HG03521 (cell line): Measurements from ENCODE around the gene KAZALD1.

Experiments
- ATAC-seq: cut with Tn5 transposase; IDR thresholded peaks from one replicate; pipeline ENCODE4 v1.9.1; 2021; ENCODE audit warnings: mild to moderate bottlenecking, moderate library complexity; ENCODE audit not compliant: unreplicated experiment

Gene KAZALD1

DNA sequence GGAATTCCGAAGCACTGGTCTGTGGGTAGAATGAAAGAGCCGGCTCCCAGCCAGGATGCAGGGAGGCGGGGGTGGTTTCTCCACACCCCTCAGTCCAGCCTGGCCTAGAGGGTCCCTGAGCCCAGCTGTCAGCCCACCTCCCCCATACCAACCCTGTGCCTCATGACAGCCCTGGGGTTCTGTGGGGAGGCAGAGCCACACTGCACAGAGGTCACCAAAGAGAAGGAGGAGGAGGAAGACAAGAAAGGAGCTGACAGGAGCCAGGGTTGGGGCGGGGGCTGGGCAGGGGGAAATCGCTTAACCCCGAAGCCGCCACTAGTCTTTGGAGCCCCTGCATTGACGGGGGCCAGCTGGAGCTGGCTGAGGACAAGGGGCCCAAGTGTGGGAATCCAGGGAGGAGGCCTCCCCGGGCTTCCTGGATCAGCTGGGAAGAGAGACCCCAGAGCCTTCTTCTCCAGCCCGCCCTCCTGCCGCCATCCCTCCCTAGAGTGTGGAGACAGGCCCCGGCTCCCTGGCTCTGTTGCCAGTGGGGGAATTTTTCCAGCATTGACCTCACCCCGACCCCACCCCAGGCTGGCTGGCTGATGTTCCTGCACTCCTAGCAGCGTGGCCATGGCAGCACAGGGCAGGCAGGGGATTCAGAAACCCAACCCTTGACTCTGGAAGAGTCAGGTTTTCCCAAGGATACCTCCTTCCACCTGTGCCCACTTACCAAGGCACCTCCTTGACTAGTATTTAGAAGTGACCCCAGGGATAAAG lies 32.5 kb downstream of the KAZALD1 start:
- no peak for ATAC-seq

DNA sequence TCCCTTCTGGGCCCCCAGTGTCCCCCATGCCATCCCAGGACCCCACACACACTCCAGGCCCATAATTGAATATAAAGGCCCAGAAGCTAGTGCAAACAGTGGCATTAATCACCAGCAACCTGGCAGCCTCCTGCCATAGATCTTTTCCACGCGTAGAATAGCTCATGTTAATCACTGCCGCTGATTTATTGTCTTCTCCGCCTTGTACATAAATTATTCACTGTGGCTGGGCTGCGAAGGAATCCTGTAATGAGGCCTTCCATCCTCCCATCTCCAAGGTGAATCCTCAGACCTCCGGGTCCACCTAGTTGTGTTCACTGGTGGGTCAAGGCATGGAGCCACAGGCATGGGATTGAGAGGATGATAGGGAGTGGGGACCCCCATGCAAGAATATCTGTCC lies 33.2 kb downstream of the KAZALD1 start:
- ATAC-seq = no peak

- peak; percentile 74 for ATAC-seq
These were observed 33.9 kb downstream of the KAZALD1 start for GRCh38 chr10:101095550-101096213.

- no peak for ATAC-seq
These were observed 34.6 kb downstream of the KAZALD1 start for GRCh38 chr10:101096378-101096777.

DNA sequence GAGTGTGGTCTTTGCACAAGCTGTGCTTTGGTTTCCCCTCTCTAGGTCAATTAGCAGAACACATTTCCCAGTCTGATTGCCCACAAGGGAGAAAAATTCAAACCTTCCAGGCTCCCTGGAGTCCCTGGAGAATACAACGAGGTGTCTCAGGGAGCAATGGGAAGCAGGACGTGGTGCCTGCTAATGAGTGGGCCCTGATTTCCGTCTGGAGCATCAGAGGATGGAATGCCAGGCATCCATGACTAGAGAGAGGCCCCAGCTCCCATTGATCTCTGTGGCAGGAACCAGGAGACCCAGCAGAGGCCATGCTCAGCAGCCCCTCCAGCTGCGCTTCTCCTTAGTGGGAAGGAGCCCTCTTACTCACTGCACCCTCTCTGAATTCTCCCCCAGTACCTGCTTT lies 36.1 kb downstream of the KAZALD1 start:
- no peak for ATAC-seq

GRCh38 chr10:101099901-101100300 lies 38.1 kb downstream of the KAZALD1 start:
- ATAC-seq = no peak

DNA sequence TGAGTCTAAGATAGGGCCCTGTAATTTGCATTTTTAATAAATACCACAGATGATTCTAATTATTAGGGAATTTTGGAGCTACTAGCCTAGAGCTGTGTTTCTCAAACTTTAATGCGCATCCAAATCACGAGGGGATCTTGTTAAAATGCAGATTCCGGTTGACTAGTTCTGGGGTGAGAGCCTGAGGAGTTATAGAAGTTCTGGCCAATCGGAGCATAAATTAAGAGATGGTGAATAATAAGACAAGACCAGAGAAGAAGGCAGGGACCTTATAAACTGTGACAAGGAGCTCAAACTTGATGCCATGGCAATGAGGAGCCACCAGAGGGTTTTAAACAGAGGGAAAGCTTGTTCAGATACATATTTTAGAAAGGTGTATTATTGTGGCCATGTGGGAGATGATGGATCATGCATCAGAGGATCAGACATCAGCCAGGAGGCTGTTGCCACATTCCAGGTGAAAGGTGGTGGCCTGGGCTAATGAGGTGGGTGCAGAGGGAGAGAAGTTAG lies 39.6 kb downstream of the KAZALD1 start:
- no peak for ATAC-seq

GRCh38 chr10:101103430-101103829 lies 41.6 kb downstream of the KAZALD1 start:
- no peak for ATAC-seq

DNA sequence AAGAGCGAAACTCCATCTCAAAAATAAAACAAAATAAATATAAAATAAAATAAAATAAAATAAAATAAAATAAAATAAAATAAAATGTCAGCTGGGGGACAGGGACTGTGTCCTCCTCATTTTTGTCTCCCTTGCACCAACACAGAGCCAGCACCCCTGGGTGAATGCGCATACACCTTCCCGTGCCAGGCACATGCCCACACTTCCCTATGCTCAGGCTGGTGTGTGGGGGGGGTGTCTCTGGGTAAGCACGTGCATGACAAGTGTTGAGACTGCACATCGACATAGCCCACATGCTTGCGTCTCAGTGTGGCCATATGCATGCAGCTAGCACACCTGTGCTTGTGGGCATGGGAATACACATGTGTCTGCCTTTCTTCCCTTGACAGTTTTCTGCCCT lies 44.6 kb downstream of the KAZALD1 start:
- no peak for ATAC-seq

DNA sequence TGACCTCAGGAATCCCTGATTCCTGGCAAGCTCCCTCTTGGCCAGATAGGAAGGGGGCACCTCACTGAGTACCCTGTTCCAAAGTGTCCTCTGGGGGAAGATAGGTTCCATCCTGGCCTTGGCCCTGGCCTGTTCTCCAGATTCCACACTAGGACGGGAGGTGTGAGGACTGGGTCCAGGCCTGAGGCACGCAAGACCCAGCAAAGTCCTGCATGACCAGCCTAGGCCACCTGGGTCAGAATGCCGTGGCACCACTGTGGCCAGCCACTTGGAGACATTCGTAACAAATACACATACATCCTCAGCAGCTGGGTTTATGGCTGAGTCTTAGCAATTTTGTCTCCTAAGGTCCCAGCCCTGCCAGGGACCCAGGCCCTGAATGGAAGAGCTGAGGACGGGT lies 46.0 kb downstream of the KAZALD1 start:
- ATAC-seq = no peak

DNA sequence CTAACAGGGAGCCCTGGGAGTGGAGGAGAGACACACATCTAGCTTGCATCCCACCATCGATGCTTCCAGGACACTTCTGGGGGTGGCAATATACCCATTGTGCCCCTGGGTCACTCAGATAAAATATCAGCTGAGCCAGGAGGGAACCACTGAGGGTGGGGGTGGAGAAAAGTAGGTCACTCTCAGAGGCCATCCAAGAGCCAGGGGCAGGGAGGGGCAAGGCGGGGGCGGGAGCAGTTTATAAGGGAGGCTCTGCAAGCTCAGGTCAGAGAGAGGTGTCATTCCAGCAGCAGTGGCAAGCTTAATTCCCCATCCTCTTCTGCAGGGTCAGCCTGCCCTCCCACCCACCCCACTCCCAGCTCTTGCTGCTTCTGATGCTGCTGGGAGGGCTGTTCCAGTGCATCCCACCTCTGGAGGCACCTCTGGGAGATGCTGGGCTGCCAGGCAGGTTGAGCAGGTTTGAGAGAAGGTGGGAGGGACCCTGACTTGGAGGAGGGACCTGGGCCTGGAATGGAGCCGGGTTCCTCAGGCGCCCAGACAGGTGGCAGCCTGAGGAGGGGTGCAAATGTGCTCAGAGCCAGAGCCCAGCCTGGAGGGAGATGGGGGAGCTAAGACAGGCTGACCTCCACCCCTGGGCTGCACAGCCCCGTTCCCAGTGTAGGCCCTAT lies 49.2 kb downstream of the KAZALD1 start:
- no peak for ATAC-seq

DNA sequence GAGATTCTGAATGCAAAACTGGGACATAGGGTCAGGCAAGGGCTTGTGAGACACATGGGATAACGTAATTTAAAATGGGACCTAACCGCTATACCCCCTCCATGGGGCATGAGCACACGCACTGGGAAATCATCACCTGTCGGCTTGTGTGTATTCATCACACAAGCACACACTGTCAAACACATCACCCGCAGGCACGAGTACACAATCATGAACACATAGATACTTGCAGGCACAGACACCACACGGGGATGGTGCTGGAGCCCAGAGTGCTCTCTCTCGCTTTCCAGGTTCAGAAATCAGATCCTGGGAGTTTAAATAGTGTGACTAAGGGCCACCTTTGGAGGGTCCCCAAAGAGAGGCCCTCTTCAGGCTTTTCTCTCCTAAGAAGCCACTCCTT lies 49.8 kb downstream of the KAZALD1 start:
- ATAC-seq = no peak

DNA sequence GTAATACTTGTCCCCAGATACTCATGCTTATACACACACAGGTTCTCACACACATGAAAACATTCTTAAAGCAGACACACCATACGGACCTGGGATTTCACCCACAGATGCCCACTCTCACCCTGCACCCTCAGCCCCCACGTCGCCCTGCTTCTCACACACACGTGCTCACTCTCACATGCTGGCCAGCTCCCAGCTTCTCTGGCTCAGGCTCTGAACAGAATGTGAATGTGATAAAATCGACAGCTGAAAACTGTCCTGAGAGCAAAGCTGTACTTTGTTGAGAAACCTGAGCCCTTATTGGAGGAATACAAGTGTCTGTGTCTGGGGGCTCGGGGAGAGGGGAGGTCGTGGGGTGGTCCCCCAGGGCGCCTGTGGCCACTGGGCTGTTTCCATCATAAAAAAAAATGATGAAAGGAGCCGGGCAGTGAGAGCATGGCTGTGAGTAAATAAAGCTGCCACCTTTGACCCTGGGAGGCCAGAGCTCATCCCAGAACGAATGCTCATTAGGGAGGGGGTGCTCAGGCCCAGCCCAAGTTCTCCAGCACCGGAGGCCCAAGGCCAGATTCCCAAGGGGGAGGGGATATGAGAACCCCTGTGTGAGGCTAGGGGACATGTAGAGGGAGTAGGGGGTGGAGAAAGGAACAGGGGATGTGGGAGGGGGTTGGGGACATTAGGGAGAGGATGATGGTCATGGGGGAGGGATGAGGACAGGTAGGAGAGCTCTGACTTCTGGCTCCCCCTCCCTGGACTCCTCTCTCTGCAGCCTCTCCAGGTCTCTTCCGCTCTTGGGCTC lies 51.2 kb downstream of the KAZALD1 start:
- no peak for ATAC-seq

DNA sequence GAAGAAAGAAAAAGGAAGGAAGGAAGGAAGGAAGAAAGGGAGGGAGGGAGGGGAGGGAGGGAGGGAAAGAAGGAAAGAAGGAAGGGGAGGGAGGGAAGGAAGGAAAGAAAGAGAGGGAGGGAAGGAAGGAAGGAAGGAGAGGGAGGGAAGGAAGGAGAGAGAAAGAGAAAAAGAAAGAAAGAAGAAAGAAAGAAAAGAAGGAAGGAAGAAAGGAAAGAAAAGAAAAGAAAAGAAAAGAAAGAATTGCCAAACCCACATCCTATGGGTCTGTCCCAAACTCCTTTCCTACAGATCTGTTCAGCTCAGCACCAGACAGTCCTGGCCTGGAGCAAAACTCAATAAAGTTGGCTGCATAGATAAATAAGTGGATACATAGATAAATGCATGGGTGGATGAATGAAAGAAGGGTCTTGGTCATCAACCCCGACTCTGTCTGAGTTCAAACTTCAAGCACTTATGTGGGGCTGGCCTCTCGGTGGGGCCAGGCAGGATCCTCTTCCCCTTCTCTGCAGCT lies 52.2 kb downstream of the KAZALD1 start:
- ATAC-seq = no peak

DNA sequence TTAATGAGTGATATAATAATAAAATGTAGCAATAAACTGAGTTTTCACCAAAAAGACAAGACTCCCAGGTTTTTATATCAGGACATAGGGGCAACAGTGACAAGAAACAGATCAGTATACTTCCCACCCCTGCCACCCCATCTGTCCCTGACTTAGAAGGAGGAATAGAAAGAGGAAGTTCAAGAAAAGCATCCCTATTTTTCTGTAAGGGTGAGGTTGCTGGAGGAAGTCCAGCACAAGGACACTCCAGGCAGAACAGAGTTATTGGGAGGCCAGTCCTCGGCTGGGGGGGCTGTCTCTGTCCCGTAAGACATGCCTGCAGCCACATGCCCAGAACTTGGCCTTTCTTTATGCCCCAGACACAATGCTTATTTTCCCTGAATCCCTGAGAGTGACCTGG lies 52.9 kb downstream of the KAZALD1 start:
- ATAC-seq = no peak
